Activated T-cell treated with anti-CD3 and anti-CD28 coated beads for 48 hours (primary cell): Measurements from ENCODE around the gene PSMF1.
"Not testable (repeated sequence)": the region's sequence is repeated elsewhere in the genome, so short reads cannot be mapped to it uniquely, and the experiment has no call there.

Source experiments
- DNase-seq: peaks from one replicate; pipeline ENCODE4 v3.0.0-alpha.2; 2020; ENCODE audit warnings: low read depth

Gene PSMF1

GRCh38 chr20:1215386-1216170, 97.2 kb downstream of the PSMF1 start:
- peak; percentile 61 for DNase-seq

- DNase-seq = not testable (repeated sequence)
Observed at GRCh38 chr20:1216527-1217427, 98.4 kb downstream of the PSMF1 start.
